Superior temporal gyrus (tissue), 1 donor: ENCODE data around the gene CRISPLD2.
"Not testable (repeated sequence)": the region's sequence is repeated elsewhere in the genome, so short reads cannot be mapped to it uniquely, and the experiment has no call there.

Experiments
- DNase-seq: peaks from one replicate; pipeline ENCODE4 v3.0.0-alpha.2; 2016; ENCODE audit errors: extremely low spot score

Gene CRISPLD2

GRCh38 chr16:84821728-84822689 is 2.2 kb downstream of the CRISPLD2 start:
- no peak for DNase-seq

GRCh38 chr16:84822990-84823389 is 3.2 kb downstream of the CRISPLD2 start:
- DNase-seq: no peak

GRCh38 chr16:84823484-84823883 is 3.7 kb downstream of the CRISPLD2 start:
- no peak for DNase-seq

- DNase-seq: no peak
Observed at GRCh38 chr16:84823926-84824325, 4.1 kb downstream of the CRISPLD2 start.

- DNase-seq: no peak
Observed at GRCh38 chr16:84825896-84826557, 6.2 kb downstream of the CRISPLD2 start.

- no peak for DNase-seq
Observed at GRCh38 chr16:84826558-84826941, 6.8 kb downstream of the CRISPLD2 start.

GRCh38 chr16:84827131-84827574 is 7.4 kb downstream of the CRISPLD2 start:
- no peak for DNase-seq

GRCh38 chr16:84827897-84828296 is 8.1 kb downstream of the CRISPLD2 start:
- no peak for DNase-seq

GRCh38 chr16:84828322-84828721 is 8.5 kb downstream of the CRISPLD2 start:
- no peak for DNase-seq

- no peak for DNase-seq
Observed at GRCh38 chr16:84829168-84829965, 9.6 kb downstream of the CRISPLD2 start.

- DNase-seq: no peak
Observed at GRCh38 chr16:84830765-84831384, 11.1 kb downstream of the CRISPLD2 start.

- DNase-seq: not testable (repeated sequence)
Observed at GRCh38 chr16:84831728-84832127, 11.9 kb downstream of the CRISPLD2 start.

- DNase-seq: no peak
Observed at GRCh38 chr16:84832488-84833143, 12.8 kb downstream of the CRISPLD2 start.

- DNase-seq: no peak
Observed at GRCh38 chr16:84833144-84833500, 13.3 kb downstream of the CRISPLD2 start.

GRCh38 chr16:84833542-84834402 is 14.0 kb downstream of the CRISPLD2 start:
- DNase-seq: no peak

GRCh38 chr16:84834403-84834772 is 14.6 kb downstream of the CRISPLD2 start:
- no peak for DNase-seq

GRCh38 chr16:84836234-84836647 is 16.5 kb downstream of the CRISPLD2 start:
- DNase-seq: no peak

- no peak for DNase-seq
Observed at GRCh38 chr16:84836967-84837366, 17.2 kb downstream of the CRISPLD2 start.

GRCh38 chr16:84838383-84838948 is 18.7 kb downstream of the CRISPLD2 start:
- no peak for DNase-seq

- no peak for DNase-seq
Observed at GRCh38 chr16:84839054-84839453, 19.3 kb downstream of the CRISPLD2 start.
